Common myeloid progenitor, CD34-positive (primary cell): ENCODE measurements around the gene LRRC32.

Experiments
- CTCF ChIA-PET: fragments of 350-600 bp; sonication (Branson Sonifier 250); formaldehyde crosslinking; loops from one replicate; lab custom pipeline; 2021; ENCODE audit warnings: antibody characterized with exemption; lab: Charles Lee
- POLR2A ChIA-PET: fragments of 350-600 bp; sonication (Branson Sonifier 250); formaldehyde crosslinking; loops from one replicate; lab custom pipeline; 2021; ENCODE audit warnings: antibody characterized with exemption; lab: Charles Lee
- DNase-seq, 3 donors: peaks; one replicate each; pipeline versions ENCODE4 v3.0.0 to v3.0.0-alpha.2; 2013
- H3K27ac ChIP-seq, 2 experiments: 1 replicate in 1 of 2; 2 replicates in 1 of 2; pipeline ENCODE4 v1.7.0; 2013; ENCODE audit warnings: inconsistent platforms in 2 of 2, low read length in 2 of 2, mild to moderate bottlenecking in 2 of 2, low read depth in 1 of 2, moderate library complexity in 1 of 2; ENCODE audit not compliant: severe bottlenecking in 2 of 2, insufficient read depth in 1 of 2, poor library complexity in 1 of 2
- H3K27me3 ChIP-seq, 5 experiments: replicated peaks in 2 of 5; 1 replicate in 3 of 5; 2 replicates in 2 of 5; pipeline versions ENCODE4 v1.6.1 to v1.7.0; 2013; ENCODE audit warnings: low read length in 4 of 5, mild to moderate bottlenecking in 2 of 5, moderate library complexity in 2 of 5, inconsistent platforms in 1 of 5; ENCODE audit not compliant: insufficient read depth in 5 of 5, control insufficient read depth in 4 of 5
- H3K36me3 ChIP-seq, 4 experiments: 1 replicate in 2 of 4; 2 replicates in 2 of 4; pipeline versions ENCODE4 v1.6.1 to v1.7.0; 2013; ENCODE audit warnings: low read length in 3 of 4, control low read depth in 1 of 4, mild to moderate bottlenecking in 1 of 4; ENCODE audit not compliant: control insufficient read depth in 4 of 4, insufficient read depth in 4 of 4
- H3K4me1 ChIP-seq, 4 experiments: 1 replicate in 3 of 4; 2 replicates in 1 of 4; pipeline versions ENCODE4 v1.6.1 to v1.7.1; 2013; ENCODE audit warnings: low read length in 3 of 4, mild to moderate bottlenecking in 3 of 4, control low read depth in 1 of 4, inconsistent platforms in 1 of 4, moderate library complexity in 1 of 4; ENCODE audit not compliant: control insufficient read depth in 4 of 4, insufficient read depth in 4 of 4; ENCODE audit errors: control extremely low read depth in 1 of 4
- H3K4me3 ChIP-seq, 7 experiments: 1 replicate in 4 of 7; 2 replicates in 3 of 7; pipeline versions ENCODE4 v1.5.1 to v1.7.0; 2013; ENCODE audit warnings: mild to moderate bottlenecking in 7 of 7, low read length in 6 of 7, moderate library complexity in 6 of 7, inconsistent platforms in 2 of 7, low read depth in 2 of 7, control low read depth in 1 of 7; ENCODE audit not compliant: insufficient read depth in 4 of 7, control insufficient read depth in 1 of 7; ENCODE audit errors: extremely low read depth in 1 of 7
- H3K9me3 ChIP-seq, 5 experiments: 1 replicate in 4 of 5; 2 replicates in 1 of 5; pipeline versions ENCODE4 v1.6.1 to v1.7.1; 2013; ENCODE audit warnings: low read length in 4 of 5, mild to moderate bottlenecking in 2 of 5, inconsistent platforms in 1 of 5, low read depth in 1 of 5, moderate library complexity in 1 of 5; ENCODE audit not compliant: control insufficient read depth in 4 of 5, insufficient read depth in 2 of 5; ENCODE audit errors: control extremely low read depth in 1 of 5
- WGBS: methylation state at CpG from one replicate; pipeline ENCODE4 v1.1.5; 2013; ENCODE audit not compliant: insufficient coverage; 5-methylcytosine and 5-hydroxymethylcytosine counted together

LRRC32 gene

DNA sequence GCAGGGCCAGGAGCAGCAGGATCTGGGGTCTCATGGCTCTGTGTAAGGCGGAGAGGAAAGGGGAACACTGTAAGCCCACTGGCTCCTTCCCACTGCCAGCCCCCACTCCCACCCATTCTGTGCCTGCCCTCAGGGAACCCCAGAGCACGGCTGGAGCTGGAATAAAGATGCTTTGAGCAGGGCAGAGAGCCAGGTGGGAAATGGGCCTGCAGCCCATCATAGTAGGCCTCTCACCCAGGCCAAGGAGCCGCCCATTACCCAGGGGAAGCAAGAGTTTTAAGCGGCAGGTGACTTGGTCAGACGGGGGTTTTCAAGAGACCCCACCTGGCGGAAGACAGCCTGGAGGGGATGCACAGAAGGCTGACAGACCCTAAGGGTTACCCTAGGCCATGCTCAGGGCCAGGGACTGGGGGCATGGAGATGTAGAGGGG lies 4.6 kb downstream of the LRRC32 start:
- ChIA-PET CTCF (interaction anchor here (0.7 to 2.6 kb wide), 5 partner anchors 11 to 54 kb away, joined by 3 to 9 read pairs (median 5); no protein-coding TSS in a partner anchor), POLR2A (no interaction called here)
- no peak overlapping the region for H3K4me3 ChIP-seq
- no peak for DNase-seq
- H3K36me3 ChIP-seq = no peaks in the 10 kb centered on the region
- H3K4me1 ChIP-seq = peaks cover 5 to 53% (median 43%) of the 10 kb centered on the region in 4 experiments
- 96% methylated on average over 6 of the region's 6 CpGs for WGBS
- H3K27ac ChIP-seq = no peak overlapping the region
- no peaks in the 10 kb centered on the region for H3K9me3 ChIP-seq
- peaks cover 0 to 22% (median 10%) of the 10 kb centered on the region in 5 experiments for H3K27me3 ChIP-seq

DNA sequence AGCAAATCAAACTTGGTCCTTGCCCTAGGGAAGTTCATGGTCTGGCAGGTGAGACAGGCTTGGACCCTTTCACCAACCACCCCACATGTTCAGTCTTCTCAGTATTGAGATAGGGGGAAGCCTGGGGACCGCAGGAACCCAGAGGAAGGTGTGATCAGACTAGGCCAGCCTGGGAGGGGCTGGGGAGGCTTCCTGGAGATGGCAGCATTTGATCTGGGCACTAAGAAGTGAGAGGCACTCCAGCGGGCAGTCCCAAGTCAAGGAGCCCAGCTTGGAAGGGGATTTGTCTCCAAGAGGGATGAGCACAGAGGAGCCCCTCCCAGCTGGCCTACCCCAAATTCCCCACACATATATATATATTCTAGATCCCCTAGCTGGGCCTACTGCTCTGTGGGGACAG lies 5.4 kb downstream of the LRRC32 start:
- POLR2A ChIA-PET = interaction anchor here (0.7 kb wide), 2 partner anchors 11 to 93 kb away, joined by 3 read pairs; no protein-coding TSS in a partner anchor
- H3K27ac ChIP-seq = peak overlapping the region in 1 of 2 experiments; percentile 39
- H3K9me3 ChIP-seq = no peaks in the 10 kb centered on the region
- peak overlapping the region in 1 of 7 experiments; percentile 20 for H3K4me3 ChIP-seq
- WGBS = no CpG with 5 or more reads among the region's 2 CpGs
- CTCF ChIA-PET = interaction anchor here (0.7 to 2.6 kb wide), 6 partner anchors 12 to 67 kb away, joined by 3 to 9 read pairs (median 4); no protein-coding TSS in a partner anchor
- peaks cover 5 to 45% (median 36%) of the 10 kb centered on the region in 4 experiments for H3K4me1 ChIP-seq
- no peak for DNase-seq
- H3K36me3 ChIP-seq = no peaks in the 10 kb centered on the region
- H3K27me3 ChIP-seq = peaks cover 0 to 22% (median 8%) of the 10 kb centered on the region in 5 experiments

DNA sequence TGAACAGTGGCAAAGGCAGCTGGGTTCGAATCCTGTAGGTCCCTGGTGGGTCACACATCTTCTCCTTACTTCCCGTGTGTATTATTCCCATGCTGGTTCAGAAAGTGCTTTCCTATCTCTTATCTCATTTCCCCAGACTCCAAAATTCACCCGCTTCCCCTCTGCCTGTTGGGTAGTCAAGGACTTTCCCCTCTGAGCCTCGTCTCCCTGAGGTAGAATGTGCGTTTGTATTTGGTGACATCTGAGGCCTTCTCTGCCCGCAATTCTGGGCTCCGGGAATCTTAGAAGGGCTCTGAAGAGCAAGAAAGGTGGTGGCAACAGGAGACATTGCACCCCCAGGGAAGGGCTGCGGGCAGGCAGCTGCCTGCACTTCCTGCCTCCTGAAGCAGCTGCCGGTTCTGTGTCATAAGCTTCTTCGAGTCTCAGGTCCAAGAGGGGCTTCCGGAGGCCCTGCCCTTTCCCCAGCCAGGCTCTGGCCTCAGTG lies 5.9 kb downstream of the LRRC32 start:
- Histone ChIP-seq H3K27me3 (peaks cover 0 to 20% (median 3%) of the 10 kb centered on the region in 5 experiments), H3K27ac (peak overlapping the region in 1 of 2 experiments; percentile 39), H3K36me3 (no peaks in the 10 kb centered on the region), H3K4me1 (peaks cover 5 to 40% (median 32%) of the 10 kb centered on the region in 4 experiments), H3K9me3 (no peaks in the 10 kb centered on the region), H3K4me3 (peak overlapping the region in 1 of 7 experiments; percentile 20)
- 0% methylated on average over 9 of the region's 11 CpGs for WGBS
- DNase-seq = peak; percentile 80 to 90 (median 89)
- ChIA-PET POLR2A (interaction anchor here (0.7 kb wide), 2 partner anchors 12 to 93 kb away, joined by 3 read pairs; no protein-coding TSS in a partner anchor), CTCF (interaction anchor here (1.1 to 2.6 kb wide), 8 partner anchors 9 to 95 kb away, joined by 4 to 9 read pairs (median 4); no protein-coding TSS in a partner anchor)

- ChIA-PET CTCF (interaction anchor here (1.1 to 2.6 kb wide), 7 partner anchors 9 to 95 kb away, joined by 4 to 9 read pairs (median 4); no protein-coding TSS in a partner anchor), POLR2A (interaction anchor here (1.4 kb wide), 1 partner anchor 10 kb away, joined by 3 read pairs; no protein-coding TSS in a partner anchor)
- Histone ChIP-seq H3K4me3 (no peak overlapping the region), H3K4me1 (peaks cover 5 to 40% (median 31%) of the 10 kb centered on the region in 4 experiments), H3K27me3 (peaks cover 0 to 14% (median 0%) of the 10 kb centered on the region in 5 experiments), H3K9me3 (no peaks in the 10 kb centered on the region), H3K27ac (no peak overlapping the region), H3K36me3 (no peaks in the 10 kb centered on the region)
- WGBS = 95% methylated on average over 7 of the region's 7 CpGs
- no peak for DNase-seq
These were observed 6.6 kb downstream of the LRRC32 start for GRCh38 chr11:76663912-76664440.

DNA sequence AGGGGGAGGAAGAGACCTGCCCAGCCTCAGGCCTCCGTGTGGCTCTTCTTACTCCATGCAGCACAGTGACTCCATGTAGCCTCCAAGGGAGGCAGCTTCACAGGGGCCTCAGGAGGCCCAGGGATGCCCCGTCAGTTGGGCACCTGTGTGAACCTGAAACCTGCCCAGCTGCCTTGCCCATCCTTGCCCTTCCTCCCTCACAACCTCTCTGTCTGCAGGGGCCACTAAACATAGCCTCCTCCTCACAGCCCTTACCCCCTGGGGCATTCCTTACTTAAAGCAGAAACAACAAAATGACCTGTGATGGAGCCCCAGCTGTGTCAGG lies 7.1 kb downstream of the LRRC32 start:
- ChIA-PET CTCF (interaction anchor here (0.9 to 1.9 kb wide), 5 partner anchors 8 to 135 kb away, joined by 3 to 6 read pairs (median 4); no protein-coding TSS in a partner anchor), POLR2A (interaction anchor here (1.4 kb wide), 1 partner anchor 9 kb away, joined by 3 read pairs; no protein-coding TSS in a partner anchor)
- H3K4me1 ChIP-seq = peaks cover 5 to 42% (median 31%) of the 10 kb centered on the region in 4 experiments
- no CpG with 5 or more reads among the region's 2 CpGs for WGBS
- no peaks in the 10 kb centered on the region for H3K9me3 ChIP-seq
- H3K36me3 ChIP-seq = no peaks in the 10 kb centered on the region
- DNase-seq = no peak
- H3K4me3 ChIP-seq = no peak overlapping the region
- H3K27me3 ChIP-seq = peaks cover 0 to 14% (median 0%) of the 10 kb centered on the region in 5 experiments
- no peak overlapping the region for H3K27ac ChIP-seq

- peaks cover 5 to 48% (median 35%) of the 10 kb centered on the region in 4 experiments for H3K4me1 ChIP-seq
- no peaks in the 10 kb centered on the region for H3K36me3 ChIP-seq
- peaks cover 0 to 9% (median 0%) of the 10 kb centered on the region in 5 experiments for H3K27me3 ChIP-seq
- no peak for DNase-seq
- no peak overlapping the region for H3K4me3 ChIP-seq
- H3K27ac ChIP-seq = no peak overlapping the region
- WGBS = 96% methylated on average over 7 of the region's 13 CpGs
- H3K9me3 ChIP-seq = no peaks in the 10 kb centered on the region
- POLR2A ChIA-PET = interaction anchor here (1.4 kb wide), 1 partner anchor 8 kb away, joined by 3 read pairs; no protein-coding TSS in a partner anchor
- CTCF ChIA-PET = interaction anchor here (0.7 to 1.9 kb wide), 8 partner anchors 8 to 135 kb away, joined by 3 to 6 read pairs (median 4); no protein-coding TSS in a partner anchor
These were observed 7.7 kb downstream of the LRRC32 start for GRCh38 chr11:76662656-76663485.
